ENCODE data around the gene RNF32.
"Not testable (repeated sequence)": the region's sequence is repeated elsewhere in the genome, so short reads cannot be mapped to it uniquely, and the experiment has no call there.

Gene RNF32

DNA sequence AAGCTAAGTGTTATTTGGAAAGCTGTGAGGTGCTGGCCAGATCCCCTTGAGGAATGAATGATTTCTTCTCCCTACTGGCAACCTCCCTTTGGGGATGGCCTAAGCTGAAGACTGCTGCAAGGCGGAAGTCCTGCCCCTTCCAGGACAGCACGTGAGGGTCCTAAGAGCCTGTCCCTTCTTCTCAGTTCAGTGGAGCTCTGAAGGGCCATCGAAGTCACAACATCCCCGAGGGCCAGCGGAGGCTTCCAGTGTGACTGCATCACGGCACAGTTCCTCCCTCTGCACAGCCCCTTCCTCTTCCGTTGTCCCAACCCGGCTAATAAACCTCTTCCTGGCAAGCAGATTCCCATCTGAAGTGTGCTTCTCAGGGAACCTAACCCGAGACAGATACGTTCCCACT is 43.7 kb downstream of the RNF32 start:
- no peak overlapping the region for H3K4me3 ChIP-seq (ENCODE audit: low read length)
- DNase-seq (ENCODE audit: low read depth) = no peak
- no peaks in the 10 kb centered on the region for H3K4me1 ChIP-seq (ENCODE audit: control insufficient read depth, insufficient read depth, low read length)
- no peaks in the 10 kb centered on the region for H3K9me3 ChIP-seq (ENCODE audit: control insufficient read depth, low read length)
- no peaks in the 10 kb centered on the region for H3K27me3 ChIP-seq (replicated peaks; ENCODE audit: control insufficient read depth, insufficient read depth, low read length)
- H3K36me3 ChIP-seq (ENCODE audit: control insufficient read depth, insufficient read depth, low read length, severe bottlenecking) = peaks cover 19% of the 10 kb centered on the region
- H3K9ac ChIP-seq (ENCODE audit: low read length) = no peak overlapping the region

DNA sequence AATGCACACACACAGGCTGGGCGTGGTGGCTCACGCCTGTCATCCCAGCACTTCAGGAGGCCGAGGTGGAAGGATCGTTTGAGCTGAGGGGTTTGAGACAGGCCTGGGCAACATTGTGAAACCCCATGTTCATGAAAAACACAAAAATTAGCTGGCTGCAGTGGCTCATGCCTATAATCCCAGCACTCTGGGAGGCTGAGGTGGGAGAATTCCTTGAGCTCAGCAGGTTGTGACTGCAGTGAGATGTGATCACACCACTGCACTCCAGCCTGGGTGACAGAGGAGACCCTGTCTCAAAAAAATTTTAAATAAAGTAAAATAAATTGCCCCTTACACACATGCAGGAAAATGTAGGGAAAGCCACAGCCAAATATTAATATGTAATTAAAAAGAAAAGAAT is 44.1 kb downstream of the RNF32 start:
- no peak for DNase-seq (ENCODE audit: low read depth)
- Histone ChIP-seq H3K4me1 (ENCODE audit: control insufficient read depth, insufficient read depth, low read length) (no peaks in the 10 kb centered on the region), H3K27me3 (replicated peaks; ENCODE audit: control insufficient read depth, insufficient read depth, low read length) (no peaks in the 10 kb centered on the region), H3K36me3 (ENCODE audit: control insufficient read depth, insufficient read depth, low read length, severe bottlenecking) (peaks cover 15% of the 10 kb centered on the region), H3K9me3 (ENCODE audit: control insufficient read depth, low read length) (no peaks in the 10 kb centered on the region), H3K9ac (ENCODE audit: low read length) (no peak overlapping the region), H3K4me3 (ENCODE audit: low read length) (no peak overlapping the region)

DNA sequence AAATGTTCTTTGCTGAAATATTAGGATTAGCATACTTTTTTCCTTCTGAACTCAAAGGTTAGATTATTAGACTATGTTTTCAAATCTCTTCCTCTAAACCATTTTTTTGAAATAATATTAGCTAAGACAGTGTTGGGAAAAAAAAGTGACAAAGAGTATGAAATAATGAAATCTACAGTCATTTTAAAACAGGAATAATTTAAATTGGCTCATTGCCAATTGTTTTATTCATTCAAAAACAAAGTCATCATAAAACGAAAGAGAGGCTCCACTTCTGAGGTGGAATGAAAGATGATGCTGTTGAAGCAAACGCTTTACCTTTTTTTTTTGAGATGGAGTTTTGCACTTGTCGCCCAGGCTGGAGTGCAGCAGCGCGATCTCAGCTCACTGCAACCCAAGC is 51.2 kb downstream of the RNF32 start:
- no peak overlapping the region for H3K9ac ChIP-seq (ENCODE audit: low read length)
- no peak for DNase-seq (ENCODE audit: low read depth)
- H3K4me3 ChIP-seq (ENCODE audit: low read length) = no peak overlapping the region
- no peaks in the 10 kb centered on the region for H3K9me3 ChIP-seq (ENCODE audit: control insufficient read depth, low read length)
- H3K27me3 ChIP-seq (replicated peaks; ENCODE audit: control insufficient read depth, insufficient read depth, low read length) = no peaks in the 10 kb centered on the region
- H3K4me1 ChIP-seq (ENCODE audit: control insufficient read depth, insufficient read depth, low read length) = no peaks in the 10 kb centered on the region
- no peaks in the 10 kb centered on the region for H3K36me3 ChIP-seq (ENCODE audit: control insufficient read depth, insufficient read depth, low read length, severe bottlenecking)

- Histone ChIP-seq H3K9me3 (ENCODE audit: control insufficient read depth, low read length) (peaks cover 3% of the 10 kb centered on the region), H3K4me1 (ENCODE audit: control insufficient read depth, insufficient read depth, low read length) (no peaks in the 10 kb centered on the region), H3K27me3 (replicated peaks; ENCODE audit: control insufficient read depth, insufficient read depth, low read length) (no peaks in the 10 kb centered on the region), H3K4me3 (ENCODE audit: low read length) (no peak overlapping the region), H3K36me3 (ENCODE audit: control insufficient read depth, insufficient read depth, low read length, severe bottlenecking) (no peaks in the 10 kb centered on the region), H3K9ac (ENCODE audit: low read length) (no peak overlapping the region)
- DNase-seq (ENCODE audit: low read depth) = no peak
Measured at GRCh38 chr7:156692849-156693248, 52.3 kb downstream of the RNF32 start.

GRCh38 chr7:156693627-156694026 is 53.1 kb downstream of the RNF32 start:
- Histone ChIP-seq H3K4me1 (ENCODE audit: control insufficient read depth, insufficient read depth, low read length) (no peaks in the 10 kb centered on the region), H3K36me3 (ENCODE audit: control insufficient read depth, insufficient read depth, low read length, severe bottlenecking) (no peaks in the 10 kb centered on the region), H3K4me3 (ENCODE audit: low read length) (no peak overlapping the region), H3K27me3 (replicated peaks; ENCODE audit: control insufficient read depth, insufficient read depth, low read length) (no peaks in the 10 kb centered on the region), H3K9ac (ENCODE audit: low read length) (no peak overlapping the region), H3K9me3 (ENCODE audit: control insufficient read depth, low read length) (peaks cover 3% of the 10 kb centered on the region)
- no peak for DNase-seq (ENCODE audit: low read depth)

GRCh38 chr7:156697283-156697682 is 56.7 kb downstream of the RNF32 start:
- not testable (repeated sequence) for H3K4me3 ChIP-seq (ENCODE audit: low read length); DNase-seq (ENCODE audit: low read depth); H3K4me1 ChIP-seq (ENCODE audit: control insufficient read depth, insufficient read depth, low read length); H3K9me3 ChIP-seq (ENCODE audit: control insufficient read depth, low read length); H3K9ac ChIP-seq (ENCODE audit: low read length); H3K36me3 ChIP-seq (ENCODE audit: control insufficient read depth, insufficient read depth, low read length, severe bottlenecking); H3K27me3 ChIP-seq (replicated peaks; ENCODE audit: control insufficient read depth, insufficient read depth, low read length)

- not testable (repeated sequence) for H3K9me3 ChIP-seq (ENCODE audit: control insufficient read depth, low read length); H3K4me3 ChIP-seq (ENCODE audit: low read length); H3K27me3 ChIP-seq (replicated peaks; ENCODE audit: control insufficient read depth, insufficient read depth, low read length); H3K36me3 ChIP-seq (ENCODE audit: control insufficient read depth, insufficient read depth, low read length, severe bottlenecking); H3K4me1 ChIP-seq (ENCODE audit: control insufficient read depth, insufficient read depth, low read length); DNase-seq (ENCODE audit: low read depth); H3K9ac ChIP-seq (ENCODE audit: low read length)
Measured at GRCh38 chr7:156698512-156698911, 57.9 kb downstream of the RNF32 start.

DNA sequence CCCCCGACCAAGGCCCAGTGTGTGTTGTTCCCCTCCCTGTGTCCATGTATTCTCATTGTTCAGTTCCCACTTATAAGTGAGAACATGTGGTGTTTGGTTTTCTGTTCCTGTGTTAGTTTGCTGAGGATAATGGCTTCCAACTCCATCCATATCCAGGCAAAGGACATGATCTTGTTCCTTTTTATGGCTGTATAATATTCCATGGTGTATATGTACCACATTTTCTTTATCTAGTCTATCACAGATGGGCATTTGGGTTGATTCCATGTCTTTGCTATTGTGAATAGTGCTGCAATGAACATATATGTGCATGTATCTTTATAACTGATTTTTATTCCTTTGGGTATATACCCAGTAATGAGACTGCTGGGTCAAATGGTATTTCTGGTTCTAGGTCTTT is 61.2 kb downstream of the RNF32 start:
- DNase-seq (ENCODE audit: low read depth); H3K9ac ChIP-seq (ENCODE audit: low read length); H3K27me3 ChIP-seq (replicated peaks; ENCODE audit: control insufficient read depth, insufficient read depth, low read length); H3K9me3 ChIP-seq (ENCODE audit: control insufficient read depth, low read length); H3K4me3 ChIP-seq (ENCODE audit: low read length); H3K36me3 ChIP-seq (ENCODE audit: control insufficient read depth, insufficient read depth, low read length, severe bottlenecking); H3K4me1 ChIP-seq (ENCODE audit: control insufficient read depth, insufficient read depth, low read length): not testable (repeated sequence)

GRCh38 chr7:156702399-156702798 is 61.8 kb downstream of the RNF32 start:
- Histone ChIP-seq H3K4me3 (ENCODE audit: low read length) (no peak overlapping the region), H3K9ac (ENCODE audit: low read length) (no peak overlapping the region), H3K4me1 (ENCODE audit: control insufficient read depth, insufficient read depth, low read length) (peaks cover 4% of the 10 kb centered on the region), H3K36me3 (ENCODE audit: control insufficient read depth, insufficient read depth, low read length, severe bottlenecking) (no peaks in the 10 kb centered on the region), H3K9me3 (ENCODE audit: control insufficient read depth, low read length) (peaks cover under 1% of the 10 kb centered on the region), H3K27me3 (replicated peaks; ENCODE audit: control insufficient read depth, insufficient read depth, low read length) (no peaks in the 10 kb centered on the region)
- no peak for DNase-seq (ENCODE audit: low read depth)

DNA sequence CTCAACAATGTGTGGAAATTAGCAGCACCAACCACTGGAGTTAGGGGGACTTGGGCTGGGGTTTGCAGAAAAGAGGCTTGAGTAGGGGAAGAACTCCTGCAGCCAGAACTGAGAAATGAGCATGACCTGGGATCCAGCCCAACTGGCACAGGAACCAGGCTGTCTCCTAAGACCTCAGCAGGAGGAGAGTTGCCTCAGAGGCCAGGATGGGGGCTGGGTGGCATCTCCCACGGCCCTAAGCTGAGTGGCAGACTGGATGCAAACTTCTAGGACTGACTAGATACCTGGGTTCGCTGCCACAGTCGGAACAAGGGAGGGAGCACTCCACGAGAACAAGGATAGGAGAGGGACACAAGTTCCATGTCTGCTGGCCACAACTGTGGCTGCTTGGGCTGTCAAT is 62.6 kb downstream of the RNF32 start:
- Histone ChIP-seq H3K27me3 (replicated peaks; ENCODE audit: control insufficient read depth, insufficient read depth, low read length) (no peaks in the 10 kb centered on the region), H3K4me3 (ENCODE audit: low read length) (no peak overlapping the region), H3K4me1 (ENCODE audit: control insufficient read depth, insufficient read depth, low read length) (peaks cover 4% of the 10 kb centered on the region), H3K9me3 (ENCODE audit: control insufficient read depth, low read length) (peaks cover 2% of the 10 kb centered on the region), H3K9ac (ENCODE audit: low read length) (no peak overlapping the region), H3K36me3 (ENCODE audit: control insufficient read depth, insufficient read depth, low read length, severe bottlenecking) (no peaks in the 10 kb centered on the region)
- no peak for DNase-seq (ENCODE audit: low read depth)

- DNase-seq (ENCODE audit: low read depth) = no peak
- Histone ChIP-seq H3K27me3 (replicated peaks; ENCODE audit: control insufficient read depth, insufficient read depth, low read length) (no peaks in the 10 kb centered on the region), H3K4me1 (ENCODE audit: control insufficient read depth, insufficient read depth, low read length) (peaks cover 4% of the 10 kb centered on the region), H3K9ac (ENCODE audit: low read length) (no peak overlapping the region), H3K36me3 (ENCODE audit: control insufficient read depth, insufficient read depth, low read length, severe bottlenecking) (no peaks in the 10 kb centered on the region), H3K4me3 (ENCODE audit: low read length) (no peak overlapping the region), H3K9me3 (ENCODE audit: control insufficient read depth, low read length) (peaks cover 6% of the 10 kb centered on the region)
Measured at GRCh38 chr7:156703773-156704482, 63.4 kb downstream of the RNF32 start.
